A549 (cell line): ENCODE results near the gene CLN5. TPM values are rescaled to one million over a fixed set of nuclear protein-coding genes. Genes with fewer than 3 reads are reported as not detected.

Source experiments
- ATAC-seq, 2 experiments: fragments of 200-7000 bp in 1 of 2; fragments of >200 bp in 1 of 2; cut with Nextera tagmentation in 1 of 2; cut with Tn5 transposase in 1 of 2; 3 replicates each; pipeline versions ENCODE4 v1.8.0 to v1.9.1; 2018 to 2020; ENCODE audit warnings: mild to moderate bottlenecking in 1 of 2, moderate library complexity in 1 of 2
- CTCF ChIA-PET: fragments of 300-600 bp; sonication (Branson Sonifier 250); formaldehyde crosslinking; extraction: SDS; loops from one replicate; lab custom pipeline; 2021; ENCODE audit warnings: antibody characterized with exemption, inconsistent platforms; lab: Yijun Ruan, JAX
- POLR2A ChIA-PET: fragments of 350-600 bp; formaldehyde crosslinking; extraction: SDS; loops from one replicate; lab custom pipeline; 2021; ENCODE audit warnings: antibody characterized with exemption, inconsistent platforms; lab: Yijun Ruan, JAX
- DNase-seq, 2 experiments: peaks; one replicate each; pipeline versions ENCODE4 v3.0.0 to v3.0.0-alpha.2; 2011 to 2016; ENCODE audit warnings: low read depth in 1 of 2, low spot score in 1 of 2
- FAIRE-seq: peaks from 2 replicates; lab custom pipeline; 2011; peaks lifted over from hg19 to GRCh38; lab: Jason Lieb, UNC
- H3K27ac ChIP-seq, 2 experiments: fragments of >200 bp; sonication (Bioruptor Twin); formaldehyde crosslinking; 3 replicates each; pipeline ENCODE4 v1.5.1; 2016 to 2017
- H3K4me1 ChIP-seq: fragments of >200 bp; sonication (Bioruptor Twin); formaldehyde crosslinking; 3 replicates; pipeline ENCODE4 v1.6.1; 2016
- H3K4me2 ChIP-seq: fragments of >200 bp; sonication (Bioruptor Twin); formaldehyde crosslinking; 3 replicates; pipeline ENCODE4 v1.6.1; 2016
- H3K4me3 ChIP-seq: fragments of >200 bp; sonication (Bioruptor Twin); formaldehyde crosslinking; 3 replicates; pipeline ENCODE4 v1.5.1; 2016
- H3K9me3 ChIP-seq: fragments of >200 bp; sonication (Bioruptor Twin); formaldehyde crosslinking; 3 replicates; pipeline ENCODE4 v1.6.1; 2016
- BHLHE40 ChIP-seq: IDR thresholded peaks from 2 replicates; pipeline ENCODE4 v1.6.1; 2012; ENCODE audit warnings: low read depth, low read length, inconsistent platforms
- CHD2 ChIP-seq: fragments of 150-350 bp; IDR thresholded peaks from 2 replicates; pipeline ENCODE4 v1.6.1; 2014; ENCODE audit warnings: low read length; ENCODE audit not compliant: partially characterized antibody
- CTCF ChIP-seq: fragments of >200 bp; sonication (Bioruptor Twin); formaldehyde crosslinking; IDR thresholded peaks from 3 replicates; pipeline ENCODE4 v1.5.1; 2016
- E2F6 ChIP-seq: IDR thresholded peaks from 2 replicates; pipeline ENCODE4 v1.6.1; 2012; ENCODE audit warnings: low read depth, borderline replicate concordance
- EHMT2 ChIP-seq: fragments of 200-600 bp; sonication (generic); IDR thresholded peaks from 2 replicates; pipeline ENCODE4 v1.6.1; 2016; ENCODE audit warnings: antibody characterized with exemption, low read depth, mild to moderate bottlenecking, moderate library complexity
- EP300 ChIP-seq, 2 experiments: fragments of >200 bp; sonication (Bioruptor Twin); formaldehyde crosslinking; IDR thresholded peaks; 2 replicates in 1 of 2; 3 replicates in 1 of 2; pipeline ENCODE4 v1.6.1; 2016 to 2017
- ESRRA ChIP-seq: fragments of 150-350 bp; IDR thresholded peaks from 2 replicates; pipeline ENCODE4 v1.6.1; 2014; ENCODE audit warnings: mild to moderate bottlenecking, low read length, borderline replicate concordance
- GATA3 ChIP-seq: IDR thresholded peaks from 2 replicates; pipeline ENCODE4 v1.6.1; 2012; ENCODE audit warnings: borderline replicate concordance
- HEYL ChIP-seq: fragments of 250-450 bp; sonication (Bioruptor Pico); IDR thresholded peaks from 2 replicates; pipeline ENCODE4 v1.8.0; 2021; ENCODE audit warnings: mild to moderate bottlenecking, moderate library complexity
- HOXA7 ChIP-seq: fragments of 250-450 bp; sonication (Bioruptor Pico); IDR thresholded peaks from 2 replicates; pipeline ENCODE4 v1.5.0; 2020; ENCODE audit warnings: mild to moderate bottlenecking, moderate library complexity
- HOXB13 ChIP-seq: fragments of 250-450 bp; sonication (Bioruptor Pico); IDR thresholded peaks from 2 replicates; pipeline ENCODE4 v1.5.0; 2020; ENCODE audit warnings: low read depth, mild to moderate bottlenecking, moderate library complexity
- HOXB5 ChIP-seq: fragments of 250-450 bp; sonication (Bioruptor Pico); IDR thresholded peaks from 2 replicates; pipeline ENCODE4 v1.5.0; 2020; ENCODE audit warnings: mild to moderate bottlenecking, moderate library complexity
- JUN ChIP-seq, 2 experiments: fragments of >200 bp; sonication (Bioruptor Twin); formaldehyde crosslinking; IDR thresholded peaks; 2 replicates in 1 of 2; 3 replicates in 1 of 2; pipeline ENCODE4 v1.6.1; 2016 to 2017
- KDM1A ChIP-seq: fragments of 200-600 bp; sonication (generic); IDR thresholded peaks from 2 replicates; pipeline ENCODE4 v1.6.1; 2016; ENCODE audit warnings: low read depth, mild to moderate bottlenecking
- MAFK ChIP-seq: fragments of 450-650 bp; IDR thresholded peaks from 2 replicates; pipeline ENCODE4 v1.6.1; 2014; ENCODE audit not compliant: partially characterized antibody
- NPAS2 ChIP-seq: fragments of 250-450 bp; sonication (Bioruptor Pico); IDR thresholded peaks from 2 replicates; pipeline ENCODE4 v1.8.0; 2022; ENCODE audit warnings: mild to moderate bottlenecking, moderate library complexity, borderline replicate concordance
- NR3C1 ChIP-seq: fragments of >200 bp; sonication (Bioruptor Twin); formaldehyde crosslinking; IDR thresholded peaks from 3 replicates; pipeline ENCODE4 v1.6.1; 2017
- PHF8 ChIP-seq: fragments of 200-600 bp; sonication (generic); IDR thresholded peaks from 2 replicates; pipeline ENCODE4 v1.6.1; 2016; ENCODE audit warnings: low read depth, mild to moderate bottlenecking, antibody characterized with exemption, moderate library complexity, borderline replicate concordance
- POLR2A ChIP-seq: IDR thresholded peaks from 2 replicates; pipeline ENCODE4 v1.6.1; 2012; ENCODE audit warnings: mild to moderate bottlenecking, low read length
- RARB ChIP-seq: fragments of 250-450 bp; sonication (Bioruptor Pico); IDR thresholded peaks from 2 replicates; pipeline ENCODE4 v1.8.0; 2021; ENCODE audit warnings: mild to moderate bottlenecking, moderate library complexity
- RFX5 ChIP-seq: fragments of 450-650 bp; IDR thresholded peaks from 2 replicates; pipeline ENCODE4 v1.7.1; 2014; ENCODE audit warnings: antibody characterized with exemption, mild to moderate bottlenecking, moderate library complexity
- SMC3 ChIP-seq: fragments of >200 bp; sonication (Bioruptor Twin); formaldehyde crosslinking; IDR thresholded peaks from 3 replicates; pipeline ENCODE4 v1.6.1; 2018; ENCODE audit warnings: inconsistent platforms
- SREBF2 ChIP-seq: fragments of 450-650 bp; IDR thresholded peaks from 2 replicates; pipeline ENCODE4 v1.6.1; 2014; ENCODE audit warnings: mild to moderate bottlenecking, moderate library complexity
- WGBS: methylation state at CpG from one replicate; pipeline ENCODE4 v1.1.6; 2017; ENCODE audit errors: missing lambda C conversion rate; 5-methylcytosine and 5-hydroxymethylcytosine counted together
- polyA plus RNA-seq, 4 experiments: library from polyadenylated mRNA; depleted of rRNA in 3 of 4; stranded (reverse); fragments of >200 nt; fragmentation: RNase III in 1 of 4; extraction: RNeasy Plus Mini Kit Qiagen cat#74134 plus additional on column Dnase treatment in 1 of 4; gene quantifications; 2 replicates in 3 of 4; 3 replicates in 1 of 4; pipeline ENCODE4 v1.2.3, GENCODE V29; 2011 to 2017
- TF ChIP-seq, protein P1 (sequence below): fragments of >200 bp; sonication (Bioruptor Twin); formaldehyde crosslinking; IDR thresholded peaks from 2 replicates; pipeline ENCODE4 v1.6.1; 2016

The CLN5 gene
- polyA plus RNA-seq, 2 of the 4 experiments (the other 2 are of a cell fraction), result 11.7 to 21.1 TPM

DNA sequence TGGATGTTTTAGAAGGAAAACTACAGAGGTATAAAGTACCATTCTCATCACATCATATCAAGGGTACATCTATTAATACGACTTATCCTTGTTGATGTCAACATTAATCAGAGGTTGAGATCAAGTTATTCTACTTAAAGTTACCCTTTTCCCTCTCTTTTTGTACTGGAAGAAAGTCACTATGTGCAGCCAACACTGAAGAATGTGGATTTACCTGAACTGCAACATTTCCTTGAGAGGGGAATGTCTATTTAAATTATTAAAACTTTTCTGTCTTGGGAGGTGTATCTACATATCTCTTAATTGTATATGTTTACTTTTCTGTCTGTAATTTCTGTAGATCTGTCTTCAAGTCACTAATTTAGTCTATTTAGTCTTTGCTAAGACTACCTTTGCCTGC, 37.6 kb downstream of the CLN5 start:
- H3K9me3 ChIP-seq, result no peaks in the 10 kb centered on the region

DNA sequence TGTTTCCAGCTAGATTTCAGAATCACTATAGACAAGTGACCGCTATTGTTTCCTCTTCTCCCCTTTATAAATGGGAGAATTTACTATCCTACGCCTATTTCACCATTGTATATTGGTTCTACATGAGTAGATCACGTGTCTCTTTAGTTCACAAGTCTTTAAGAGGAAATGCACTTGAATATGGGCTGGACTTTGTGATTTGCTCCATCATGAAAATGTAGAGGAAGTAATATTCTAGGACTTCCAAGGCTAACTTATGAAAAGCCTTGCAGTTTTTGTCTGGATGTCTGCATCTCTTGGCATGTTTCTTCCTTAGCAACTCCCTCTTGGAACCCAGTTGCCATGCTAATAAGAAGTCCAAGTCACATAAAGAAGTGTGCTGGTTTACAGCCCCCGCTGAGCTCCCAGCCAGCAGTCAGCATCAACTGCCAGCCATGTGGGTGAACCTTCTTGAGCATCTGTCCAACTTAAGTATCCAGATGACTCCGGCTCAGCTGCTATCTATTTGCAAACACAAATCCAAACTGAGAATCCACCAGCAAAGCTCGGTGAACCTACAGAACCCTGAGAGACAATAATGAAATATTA, 39.9 kb downstream of the CLN5 start:
- FAIRE-seq (no peak), ATAC-seq (no peak)
- Histone ChIP-seq H3K27ac (no peak overlapping the region), H3K4me1 (peaks cover 9% of the 10 kb centered on the region), H3K9me3 (no peaks in the 10 kb centered on the region)
- ChIA-PET POLR2A (no interaction called here), CTCF (interaction anchor here (1.5 kb wide), 1 partner anchor 447 kb away, joined by 6 read pairs; no protein-coding TSS in a partner anchor)
- WGBS, result 76% methylated on average over 6 of the region's 6 CpGs
- TF ChIP-seq NPAS2 (CRISPR knock-in tag), result no peak
- no peak for TF ChIP-seq HOXB5 (CRISPR knock-in tag)
- no peak for TF ChIP-seq HOXA7 (CRISPR knock-in tag)
- no peak for TF ChIP-seq JUN (IDR thresholded peaks at IDR 0.05)
- TF ChIP-seq ESRRA, result no peak
- TF ChIP-seq BHLHE40, result no peak
- TF ChIP-seq CHD2, result no peak
- no peak for TF ChIP-seq RFX5
- no peak for TF ChIP-seq HOXB13
- no peak for TF ChIP-seq RARB (CRISPR knock-in tag)
- no peak for TF ChIP-seq SREBF2
- TF ChIP-seq E2F6, result no peak
- TF ChIP-seq, all 56 proteins: peak for 0
- DNase-seq, result no peak
- Histone ChIP-seq H3K4me3 (no peak overlapping the region), H3K4me2 (no peak overlapping the region)

More for the DNA sequence above, 37.6 kb downstream of the CLN5 start:
- TF ChIP-seq EP300 (IDR thresholded peaks at IDR 0.05) (no peak), GATA3 (no peak), E2F6 (no peak), NR3C1 (no peak), HEYL (no peak), KDM1A (no peak)
- TF ChIP-seq, protein P1, sequence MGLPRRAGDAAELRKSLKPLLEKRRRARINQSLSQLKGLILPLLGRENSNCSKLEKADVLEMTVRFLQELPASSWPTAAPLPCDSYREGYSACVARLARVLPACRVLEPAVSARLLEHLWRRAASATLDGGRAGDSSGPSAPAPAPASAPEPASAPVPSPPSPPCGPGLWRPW, result no peak
- no peak overlapping the region for H3K27ac ChIP-seq
- FAIRE-seq, result no peak
- DNase-seq, result no peak
- ChIA-PET CTCF (no interaction called here), POLR2A (no interaction called here)
- no peak overlapping the region for H3K4me3 ChIP-seq
- H3K4me1 ChIP-seq, result peaks cover 22% of the 10 kb centered on the region
- no peak for ATAC-seq
- WGBS, result 74% methylated on average over 1 of the region's 1 CpG
- H3K4me2 ChIP-seq, result no peak overlapping the region

GRCh38 chr13:77033717-77034302, 41.9 kb downstream of the CLN5 start:
- ATAC-seq (no peak), DNase-seq (no peak), FAIRE-seq (no peak)
- Histone ChIP-seq H3K27ac (no peak overlapping the region), H3K9me3 (no peaks in the 10 kb centered on the region), H3K4me1 (no peaks in the 10 kb centered on the region), H3K4me2 (no peak overlapping the region), H3K4me3 (no peak overlapping the region)
- ChIA-PET CTCF (interaction anchor here (0.9 kb wide), 1 partner anchor 32 kb away, joined by 3 read pairs; no protein-coding TSS in a partner anchor), POLR2A (no interaction called here)
- 78% methylated on average over 4 of the region's 4 CpGs for WGBS
- TF ChIP-seq SMC3, result no peak
- TF ChIP-seq MAFK, result no peak
- no peak for TF ChIP-seq EHMT2
- no peak for TF ChIP-seq CTCF
- no peak for TF ChIP-seq PHF8
- TF ChIP-seq POLR2A, result no peak
